Progenitor cell of endocrine pancreas (in vitro differentiated cells): ENCODE results near the gene LYRM1. TPM values are rescaled to one million over a fixed set of nuclear protein-coding genes. Genes with fewer than 3 reads are reported as not detected.
"Not testable (repeated sequence)": the region's sequence is repeated elsewhere in the genome, so short reads cannot be mapped to it uniquely, and the experiment has no call there.

Experiments used
- DNase-seq: peaks from one replicate; pipeline ENCODE4 v3.0.0; 2021; ENCODE audit warnings: low spot score; ENCODE audit not compliant: unreplicated experiment
- H3K27ac Mint-ChIP-seq: 2 replicates; pipeline ENCODE4 v1.8.0; 2021; ENCODE audit warnings: mild to moderate bottlenecking, moderate library complexity, mixed read lengths
- H3K27me3 Mint-ChIP-seq: 2 replicates; pipeline ENCODE4 v1.8.0; 2021; ENCODE audit warnings: mixed read lengths
- H3K36me3 Mint-ChIP-seq: 2 replicates; pipeline ENCODE4 v1.8.0; 2022; ENCODE audit warnings: mixed read lengths; ENCODE audit not compliant: insufficient read depth
- H3K4me1 Mint-ChIP-seq: 2 replicates; pipeline ENCODE4 v1.8.0; 2021; ENCODE audit warnings: low read depth, mixed read lengths
- H3K4me3 Mint-ChIP-seq: 2 replicates; pipeline ENCODE4 v1.8.0; 2021; ENCODE audit warnings: low read depth, mild to moderate bottlenecking, moderate library complexity, mixed read lengths
- H3K9me3 Mint-ChIP-seq: 2 replicates; pipeline ENCODE4 v1.8.0; 2021; ENCODE audit warnings: low read depth, mixed read lengths
- total RNA-seq: library from RNA; stranded (reverse); gene quantifications from 2 replicates; pipeline ENCODE4 v1.2.1, GENCODE V29; 2021
- TF ChIP-seq, protein P1 (sequence below): fragments of 200-600 bp; sonication (generic); IDR thresholded peaks from one replicate; pipeline ENCODE4 v1.5.0; 2021; ENCODE audit warnings: antibody characterized with exemption, mild to moderate bottlenecking; ENCODE audit not compliant: unreplicated experiment

LYRM1 gene
- total RNA-seq, 1 donor from 2014 or later, result 34.2 TPM

DNA sequence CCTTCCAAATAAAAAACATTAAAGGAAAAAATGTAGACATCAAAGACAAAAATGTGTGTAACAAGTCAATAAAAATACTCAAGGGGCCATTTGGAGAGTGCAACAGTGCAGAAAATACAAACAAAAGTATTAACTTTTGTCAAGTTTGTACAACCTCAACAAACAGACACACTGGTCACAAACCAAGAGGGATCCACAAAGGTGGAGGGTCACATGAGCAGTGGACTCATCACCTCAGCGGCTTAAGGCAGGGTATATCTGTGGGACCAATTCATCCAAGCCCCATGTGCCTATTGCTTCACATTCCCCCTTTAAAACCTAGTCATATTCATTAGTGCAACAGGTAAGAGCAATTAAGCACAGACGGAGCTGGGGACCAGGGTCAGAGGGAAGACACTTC, 45.6 kb upstream of the LYRM1 start:
- no peaks in the 10 kb centered on the region for H3K27me3 Mint-ChIP-seq
- no peaks in the 10 kb centered on the region for H3K9me3 Mint-ChIP-seq

DNA sequence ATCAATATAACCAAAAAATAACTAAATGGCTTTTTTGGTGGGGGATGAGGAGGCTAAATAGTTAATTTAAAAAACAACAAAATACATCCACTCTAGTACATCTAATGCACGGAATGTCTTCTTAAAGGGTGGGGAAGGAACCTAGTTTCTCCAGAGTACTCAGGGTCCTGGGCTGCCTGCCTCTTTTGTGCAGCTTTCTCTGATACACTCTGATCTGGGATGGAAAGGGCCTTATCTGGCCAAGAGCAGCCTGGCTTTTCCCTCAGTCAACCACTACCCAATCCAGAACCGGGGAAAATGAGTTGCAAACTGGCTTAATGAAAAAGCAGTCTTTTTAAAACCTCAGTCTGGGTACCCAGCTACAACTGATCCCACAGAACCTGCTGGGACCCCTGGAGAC, 43.3 kb upstream of the LYRM1 start:
- no peak overlapping the region for H3K4me3 Mint-ChIP-seq
- DNase-seq, result no peak
- no peaks in the 10 kb centered on the region for H3K27me3 Mint-ChIP-seq
- no peaks in the 10 kb centered on the region for H3K4me1 Mint-ChIP-seq
- no peaks in the 10 kb centered on the region for H3K9me3 Mint-ChIP-seq
- no peak overlapping the region for H3K27ac Mint-ChIP-seq
- H3K36me3 Mint-ChIP-seq, result peaks cover 22% of the 10 kb centered on the region
- TF ChIP-seq, protein P1, sequence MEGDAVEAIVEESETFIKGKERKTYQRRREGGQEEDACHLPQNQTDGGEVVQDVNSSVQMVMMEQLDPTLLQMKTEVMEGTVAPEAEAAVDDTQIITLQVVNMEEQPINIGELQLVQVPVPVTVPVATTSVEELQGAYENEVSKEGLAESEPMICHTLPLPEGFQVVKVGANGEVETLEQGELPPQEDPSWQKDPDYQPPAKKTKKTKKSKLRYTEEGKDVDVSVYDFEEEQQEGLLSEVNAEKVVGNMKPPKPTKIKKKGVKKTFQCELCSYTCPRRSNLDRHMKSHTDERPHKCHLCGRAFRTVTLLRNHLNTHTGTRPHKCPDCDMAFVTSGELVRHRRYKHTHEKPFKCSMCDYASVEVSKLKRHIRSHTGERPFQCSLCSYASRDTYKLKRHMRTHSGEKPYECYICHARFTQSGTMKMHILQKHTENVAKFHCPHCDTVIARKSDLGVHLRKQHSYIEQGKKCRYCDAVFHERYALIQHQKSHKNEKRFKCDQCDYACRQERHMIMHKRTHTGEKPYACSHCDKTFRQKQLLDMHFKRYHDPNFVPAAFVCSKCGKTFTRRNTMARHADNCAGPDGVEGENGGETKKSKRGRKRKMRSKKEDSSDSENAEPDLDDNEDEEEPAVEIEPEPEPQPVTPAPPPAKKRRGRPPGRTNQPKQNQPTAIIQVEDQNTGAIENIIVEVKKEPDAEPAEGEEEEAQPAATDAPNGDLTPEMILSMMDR, result no peak

More for the DNA sequence above, 45.6 kb upstream of the LYRM1 start:
- peaks cover 19% of the 10 kb centered on the region for H3K36me3 Mint-ChIP-seq
- H3K4me3 Mint-ChIP-seq, result no peak overlapping the region
- no peaks in the 10 kb centered on the region for H3K4me1 Mint-ChIP-seq
- TF ChIP-seq, protein P1, result no peak
- H3K27ac Mint-ChIP-seq, result no peak overlapping the region
- no peak for DNase-seq

DNA sequence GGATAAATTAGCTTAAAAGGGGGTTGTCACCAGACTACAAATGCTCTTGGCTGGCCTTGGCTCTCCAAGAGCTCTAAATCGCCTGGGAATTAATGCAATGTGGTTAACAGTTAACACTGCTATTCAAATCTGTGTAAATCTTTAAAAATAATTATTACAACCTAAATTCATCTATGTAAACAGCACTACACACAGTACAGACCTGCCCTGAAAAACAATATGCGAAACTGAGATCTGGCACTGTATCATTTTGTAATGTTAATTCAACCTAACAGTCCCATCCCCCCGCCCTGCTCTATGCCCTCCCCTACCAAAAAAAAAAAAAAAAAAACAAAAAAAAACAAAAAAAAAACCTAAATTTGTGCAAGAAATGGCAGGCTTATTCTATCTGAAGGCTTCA, 41.3 kb upstream of the LYRM1 start:
- DNase-seq, result no peak
- Mint-ChIP-seq H3K27ac (no peak overlapping the region), H3K36me3 (peaks cover 23% of the 10 kb centered on the region), H3K27me3 (no peaks in the 10 kb centered on the region), H3K4me3 (no peak overlapping the region), H3K9me3 (no peaks in the 10 kb centered on the region), H3K4me1 (no peaks in the 10 kb centered on the region)
- TF ChIP-seq, protein P1, result no peak

DNA sequence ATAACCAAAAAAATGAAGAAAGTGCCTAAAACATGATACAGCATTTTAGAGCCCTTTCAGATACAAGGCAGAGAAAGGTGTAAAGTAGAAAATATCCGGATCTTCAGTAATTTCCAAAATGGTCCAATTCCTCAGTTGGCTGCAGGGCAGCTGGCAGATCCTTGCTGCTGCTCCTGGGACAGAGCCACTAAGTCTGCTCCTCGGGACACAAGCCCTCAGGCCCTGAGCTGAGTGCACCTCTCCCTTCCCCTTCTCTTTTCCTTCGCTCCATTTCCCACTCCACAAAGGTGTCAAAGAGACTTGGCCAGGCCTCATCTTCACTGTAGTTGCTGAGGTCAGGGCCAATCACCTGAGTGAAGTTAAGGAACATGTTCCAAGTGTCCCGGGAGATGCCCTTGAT, 40.9 kb upstream of the LYRM1 start:
- H3K4me3 Mint-ChIP-seq, result no peak overlapping the region
- no peak overlapping the region for H3K27ac Mint-ChIP-seq

DNA sequence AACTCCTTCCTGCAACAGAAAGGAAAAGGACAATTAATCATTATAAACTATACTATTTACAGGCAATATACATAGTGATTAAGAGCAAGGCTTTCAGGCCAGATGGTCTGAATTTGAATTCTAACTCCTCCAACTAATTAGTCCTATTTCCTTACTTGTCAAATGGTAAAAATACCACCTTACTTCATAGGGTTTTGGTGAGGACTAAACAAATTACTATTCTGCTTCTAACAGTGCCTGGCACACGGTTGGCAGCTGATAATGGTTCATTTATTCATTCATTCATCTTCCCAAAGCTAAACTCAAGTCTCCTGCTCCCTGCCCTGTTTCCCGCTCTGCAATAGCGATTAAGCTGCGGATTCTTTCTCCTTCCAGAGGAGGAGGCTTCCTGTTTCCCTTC, 40.2 kb upstream of the LYRM1 start:
- no peak overlapping the region for H3K27ac Mint-ChIP-seq

More for the DNA sequence above, 40.9 kb upstream of the LYRM1 start:
- no peaks in the 10 kb centered on the region for H3K27me3 Mint-ChIP-seq
- no peaks in the 10 kb centered on the region for H3K4me1 Mint-ChIP-seq
- TF ChIP-seq, protein P1, result no peak
- DNase-seq, result no peak
- H3K36me3 Mint-ChIP-seq, result peaks cover 25% of the 10 kb centered on the region
- peaks cover 2% of the 10 kb centered on the region for H3K9me3 Mint-ChIP-seq

DNA sequence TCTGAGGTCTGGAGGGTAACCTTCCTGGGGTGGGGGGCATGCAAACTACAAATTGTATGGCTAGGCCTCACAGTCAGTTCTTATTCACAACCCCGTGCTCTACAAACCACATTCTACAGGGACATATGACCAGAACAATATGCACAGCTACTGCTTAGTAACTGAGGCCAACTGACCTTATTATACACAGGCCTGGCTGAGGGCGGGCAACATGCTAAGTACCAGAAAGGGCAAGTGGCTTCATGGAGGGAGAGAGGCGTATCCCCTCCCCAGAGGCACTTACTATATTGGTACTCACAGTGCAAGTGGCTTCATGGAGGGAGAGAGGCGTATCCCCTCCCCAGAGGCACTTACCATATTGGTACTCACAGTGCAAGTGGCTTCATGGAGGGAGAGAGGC, 39.6 kb upstream of the LYRM1 start:
- not testable (repeated sequence) for H3K27ac Mint-ChIP-seq, H3K4me3 Mint-ChIP-seq, H3K27me3 Mint-ChIP-seq, DNase-seq, H3K9me3 Mint-ChIP-seq, H3K4me1 Mint-ChIP-seq
- H3K36me3 Mint-ChIP-seq, result peaks cover 18% of the 10 kb centered on the region

More for the DNA sequence above, 40.2 kb upstream of the LYRM1 start:
- H3K4me3 Mint-ChIP-seq, result no peak overlapping the region
- peaks cover 3% of the 10 kb centered on the region for H3K9me3 Mint-ChIP-seq
- TF ChIP-seq, protein P1, result no peak
- H3K27me3 Mint-ChIP-seq, result no peaks in the 10 kb centered on the region
- peaks cover 20% of the 10 kb centered on the region for H3K36me3 Mint-ChIP-seq
- H3K4me1 Mint-ChIP-seq, result no peaks in the 10 kb centered on the region
- no peak for DNase-seq
